ENCODE measurements around the gene BRINP1. TPM values are rescaled to one million over a fixed set of nuclear protein-coding genes. Genes with fewer than 3 reads are reported as not detected.

The BRINP1 gene
- total and polyA plus RNA-seq, 10 of the 15 experiments (the other 5 are each of a cell fraction or from before 2014, with no cell fraction given): not detected

DNA sequence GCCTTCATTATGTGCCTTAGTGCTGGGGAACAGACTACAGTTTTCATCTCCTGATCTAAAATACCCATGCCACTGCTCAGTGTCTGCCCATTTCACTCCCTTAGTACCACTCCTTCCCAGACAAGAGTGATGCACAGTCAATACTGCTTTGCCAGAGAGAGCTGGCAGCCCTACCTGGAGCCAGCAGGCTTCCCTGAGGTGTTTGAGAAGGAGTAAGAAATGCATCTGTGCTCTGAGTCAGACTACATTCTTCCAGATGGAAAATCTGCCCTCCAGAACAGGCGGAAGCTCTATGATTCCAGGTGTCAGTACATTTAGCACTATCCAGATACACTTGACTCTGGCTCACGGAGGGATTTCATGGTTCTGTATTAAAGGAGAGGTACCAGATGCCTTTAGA is 209.8 kb downstream of the BRINP1 start:
- ChIA-PET RAD21 (ENCODE audit: unreplicated experiment) (no interaction called here), CTCF (no interaction called here), SMC1A (ENCODE audit: uncharacterized antibody, unreplicated experiment) (no interaction called here), POLR2A (no interaction called here)
- Histone ChIP-seq H2AFZ (ENCODE audit: control insufficient read depth, low read depth, low read length) (no peak overlapping the region), H3K9ac (ENCODE audit: control insufficient read depth, insufficient read depth, low read length) (no peak overlapping the region), H3K27ac (ENCODE audit: control insufficient read depth, insufficient read depth) (no peak overlapping the region), H3K36me3 (ENCODE audit: control insufficient read depth in 2 of 2, insufficient read depth in 2 of 2, low read length in 1 of 2) (no peaks in the 10 kb centered on the region), H3K4me2 (ENCODE audit: control insufficient read depth, insufficient read depth) (no peak overlapping the region), H3K27me3 (replicated peaks in 1 of 2; ENCODE audit: control insufficient read depth in 2 of 2, insufficient read depth in 2 of 2, low read length in 1 of 2) (no peaks in the 10 kb centered on the region), H3K4me3 (no peak overlapping the region), H3K4me1 (ENCODE audit: control insufficient read depth, insufficient read depth, low read length) (no peaks in the 10 kb centered on the region), H4K20me1 (ENCODE audit: control insufficient read depth, insufficient read depth) (no peaks in the 10 kb centered on the region), H3K9me3 (replicated peaks; ENCODE audit: control insufficient read depth, insufficient read depth, low read length) (no peaks in the 10 kb centered on the region), H3K79me2 (ENCODE audit: control insufficient read depth, insufficient read depth, low read length) (no peaks in the 10 kb centered on the region)
- intact Hi-C loops (cut with micrococcal nuclease; ENCODE audit: unreplicated experiment): no loop called here
- no peak for DNase-seq (ENCODE audit: low read depth, low spot score)
- 16% methylated on average over 2 of the region's 2 CpGs for WGBS (ENCODE audit: insufficient coverage, insufficient replicate concordance, low lambda C conversion rate, missing lambda C conversion rate)
- ATAC-seq: no peak
- BruUV-seq (replicated peaks): no TSS peak
- FAIRE-seq: no peak
- in situ Hi-C loops (cut with MboI): no loop called here
- TF ChIP-seq RUNX3 (IDR thresholded peaks at IDR 0.05; ENCODE audit: low read length): no peak
- TF ChIP-seq SUZ12 (IDR thresholded peaks at IDR 0.05; ENCODE audit: unreplicated experiment): no peak
- TF ChIP-seq, protein P1, sequence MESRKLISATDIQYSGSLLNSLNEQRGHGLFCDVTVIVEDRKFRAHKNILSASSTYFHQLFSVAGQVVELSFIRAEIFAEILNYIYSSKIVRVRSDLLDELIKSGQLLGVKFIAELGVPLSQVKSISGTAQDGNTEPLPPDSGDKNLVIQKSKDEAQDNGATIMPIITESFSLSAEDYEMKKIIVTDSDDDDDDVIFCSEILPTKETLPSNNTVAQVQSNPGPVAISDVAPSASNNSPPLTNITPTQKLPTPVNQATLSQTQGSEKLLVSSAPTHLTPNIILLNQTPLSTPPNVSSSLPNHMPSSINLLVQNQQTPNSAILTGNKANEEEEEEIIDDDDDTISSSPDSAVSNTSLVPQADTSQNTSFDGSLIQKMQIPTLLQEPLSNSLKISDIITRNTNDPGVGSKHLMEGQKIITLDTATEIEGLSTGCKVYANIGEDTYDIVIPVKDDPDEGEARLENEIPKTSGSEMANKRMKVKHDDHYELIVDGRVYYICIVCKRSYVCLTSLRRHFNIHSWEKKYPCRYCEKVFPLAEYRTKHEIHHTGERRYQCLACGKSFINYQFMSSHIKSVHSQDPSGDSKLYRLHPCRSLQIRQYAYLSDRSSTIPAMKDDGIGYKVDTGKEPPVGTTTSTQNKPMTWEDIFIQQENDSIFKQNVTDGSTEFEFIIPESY (IDR thresholded peaks at IDR 0.05): no peak
- no peak for TF ChIP-seq PML (IDR thresholded peaks at IDR 0.05; ENCODE audit: low read length)
- TF ChIP-seq, protein P2, sequence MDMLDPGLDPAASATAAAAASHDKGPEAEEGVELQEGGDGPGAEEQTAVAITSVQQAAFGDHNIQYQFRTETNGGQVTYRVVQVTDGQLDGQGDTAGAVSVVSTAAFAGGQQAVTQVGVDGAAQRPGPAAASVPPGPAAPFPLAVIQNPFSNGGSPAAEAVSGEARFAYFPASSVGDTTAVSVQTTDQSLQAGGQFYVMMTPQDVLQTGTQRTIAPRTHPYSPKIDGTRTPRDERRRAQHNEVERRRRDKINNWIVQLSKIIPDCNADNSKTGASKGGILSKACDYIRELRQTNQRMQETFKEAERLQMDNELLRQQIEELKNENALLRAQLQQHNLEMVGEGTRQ (IDR thresholded peaks at IDR 0.05; ENCODE audit: borderline replicate concordance, low read depth, low read length): no peak
- no peak for TF ChIP-seq SIN3A (IDR thresholded peaks at IDR 0.05; ENCODE audit: low read depth, low read length)
- TF ChIP-seq BCLAF1 (IDR thresholded peaks at IDR 0.05): no peak
- TF ChIP-seq ZZZ3 (IDR thresholded peaks at IDR 0.05; ENCODE audit: control insufficient read depth, insufficient read length, low read depth): no peak
- no peak for TF ChIP-seq ZBTB40 (IDR thresholded peaks at IDR 0.05; ENCODE audit: borderline replicate concordance)
- TF ChIP-seq YBX1 (IDR thresholded peaks at IDR 0.05): no peak
- TF ChIP-seq NBN (IDR thresholded peaks at IDR 0.05): no peak

All from GM12878 (cell line).